IMR-90 (cell line): ENCODE measurements around the gene SRSF5. TPM values are rescaled to one million over a fixed set of nuclear protein-coding genes. Genes with fewer than 3 reads are reported as not detected.
"Not testable (repeated sequence)": the region's sequence is repeated elsewhere in the genome, so short reads cannot be mapped to it uniquely, and the experiment has no call there.

Experiments
- ATAC-seq: fragments of 200-7000 bp; cut with Tn5 transposase; 2 replicates; pipeline ENCODE4 v1.9.1; 2020; ENCODE audit warnings: low read depth, mild to moderate bottlenecking, moderate library complexity
- BruUV-seq: library from RNA; stranded (reverse); fragments of 400-500 nt; replicated peaks from 2 replicates; lab custom pipeline; 2021; lab: Mats Ljungman, UMichigan
- CTCF ChIA-PET: fragments of 300-600 bp; formaldehyde crosslinking; extraction: SDS; loops from one replicate; lab custom pipeline; 2021; ENCODE audit warnings: antibody characterized with exemption; lab: Yijun Ruan, JAX
- POLR2A ChIA-PET: fragments of 300-600 bp; sonication (Branson Sonifier 250); formaldehyde crosslinking; loops from one replicate; lab custom pipeline; 2022; ENCODE audit warnings: antibody characterized with exemption; ENCODE audit not compliant: unreplicated experiment; lab: Charles Lee
- DNase-seq: peaks from one replicate; pipeline ENCODE4 v3.0.0; 2013
- H2AFZ ChIP-seq: replicated peaks from 2 replicates; pipeline ENCODE3; 2013; ENCODE audit warnings: low read length, mild to moderate bottlenecking; ENCODE audit not compliant: poor library complexity
- H2AK5ac ChIP-seq: 2 replicates; pipeline ENCODE4 v1.6.1; 2013; ENCODE audit warnings: low read depth, low read length, inconsistent platforms
- H2AK9ac ChIP-seq: replicated peaks from 2 replicates; pipeline ENCODE3; 2013; ENCODE audit warnings: mild to moderate bottlenecking, low read depth, low read length, moderate library complexity; ENCODE audit not compliant: poor library complexity
- H2BK120ac ChIP-seq: 2 replicates; pipeline ENCODE4 v1.6.1; 2013; ENCODE audit warnings: low read depth, low read length, inconsistent platforms
- H2BK15ac ChIP-seq: 3 replicates; pipeline ENCODE4 v1.6.1; 2013; ENCODE audit warnings: low read depth, low read length, inconsistent platforms
- H2BK20ac ChIP-seq: 2 replicates; pipeline ENCODE4 v1.6.1; 2013; ENCODE audit warnings: low read depth, mild to moderate bottlenecking, inconsistent platforms, low read length, moderate library complexity
- H2BK5ac ChIP-seq: 2 replicates; pipeline ENCODE4 v1.6.1; 2013; ENCODE audit warnings: mild to moderate bottlenecking, low read depth, low read length, inconsistent platforms; ENCODE audit not compliant: poor library complexity, severe bottlenecking
- H3K14ac ChIP-seq: replicated peaks from 2 replicates; pipeline ENCODE4 v1.6.1; 2013; ENCODE audit warnings: low read depth, low read length, inconsistent platforms
- H3K18ac ChIP-seq: 2 replicates; pipeline ENCODE4 v1.6.1; 2013; ENCODE audit warnings: low read depth, low read length, control low read depth
- H3K23ac ChIP-seq: 2 replicates; pipeline ENCODE4 v1.6.1; 2013; ENCODE audit warnings: low read depth, low read length, inconsistent platforms
- H3K27ac ChIP-seq: 2 replicates; pipeline ENCODE4 v1.5.1; 2013; ENCODE audit warnings: mild to moderate bottlenecking, control low read depth, low read length; ENCODE audit not compliant: insufficient read depth
- H3K27me3 ChIP-seq: 2 replicates; pipeline ENCODE4 v1.6.1; 2013; ENCODE audit warnings: low read length; ENCODE audit not compliant: control insufficient read depth, insufficient read depth
- H3K36me3 ChIP-seq: 2 replicates; pipeline ENCODE4 v1.6.1; 2013; ENCODE audit warnings: low read length, mixed read lengths; ENCODE audit not compliant: control insufficient read depth, insufficient read depth
- H3K4ac ChIP-seq: 2 replicates; pipeline ENCODE4 v1.6.1; 2013; ENCODE audit warnings: low read depth, low read length, inconsistent platforms
- H3K4me1 ChIP-seq: 2 replicates; pipeline ENCODE4 v1.6.1; 2013; ENCODE audit warnings: low read length, mixed read lengths; ENCODE audit not compliant: control insufficient read depth, insufficient read depth
- H3K4me2 ChIP-seq: 2 replicates; pipeline ENCODE4 v1.6.1; 2013; ENCODE audit warnings: low read depth, mild to moderate bottlenecking, control low read depth, low read length, moderate library complexity
- H3K4me3 ChIP-seq: 2 replicates; pipeline ENCODE4 v1.5.1; 2013; ENCODE audit warnings: low read depth, mild to moderate bottlenecking, control low read depth, low read length, moderate library complexity; ENCODE audit not compliant: insufficient read depth
- H3K56ac ChIP-seq: 2 replicates; pipeline ENCODE4 v1.6.1; 2013; ENCODE audit warnings: low read length, inconsistent platforms; ENCODE audit not compliant: insufficient read depth; ENCODE audit errors: extremely low read depth
- H3K79me1 ChIP-seq, 2 experiments: 2 replicates each; pipeline ENCODE4 v1.6.1; 2013; ENCODE audit warnings: low read length in 2 of 2, inconsistent platforms in 1 of 2, low read depth in 1 of 2
- H3K9ac ChIP-seq: 2 replicates; pipeline ENCODE4 v1.6.1; 2013; ENCODE audit warnings: low read depth, low read length, control low read depth
- H3K9me1 ChIP-seq: 2 replicates; pipeline ENCODE4 v1.6.1; 2013; ENCODE audit warnings: low read length, inconsistent platforms; ENCODE audit not compliant: insufficient read depth
- H3K9me3 ChIP-seq: 2 replicates; pipeline ENCODE4 v1.6.1; 2013; ENCODE audit warnings: low read length; ENCODE audit not compliant: control insufficient read depth, insufficient read depth
- H4K20me1 ChIP-seq: 2 replicates; pipeline ENCODE4 v1.6.1; 2013; ENCODE audit warnings: low read length, inconsistent platforms; ENCODE audit not compliant: insufficient read depth
- H4K5ac ChIP-seq: 2 replicates; pipeline ENCODE4 v1.6.1; 2013; ENCODE audit warnings: mild to moderate bottlenecking, low read depth, low read length, control low read depth
- H4K8ac ChIP-seq, 2 experiments: 2 replicates each; pipeline ENCODE4 v1.6.1; 2013; ENCODE audit warnings: low read depth in 2 of 2, low read length in 2 of 2, control low read depth in 1 of 2, inconsistent platforms in 1 of 2
- H4K91ac ChIP-seq: 2 replicates; pipeline ENCODE4 v1.6.1; 2013; ENCODE audit warnings: low read depth, low read length, inconsistent platforms; ENCODE audit not compliant: insufficient read depth
- WGBS, 2 experiments: methylation state at CpG; one replicate each; pipeline versions ENCODE4 v1.1.5 to v1.1.7; 2013; ENCODE audit warnings: missing lambda C conversion rate in 2 of 2; ENCODE audit not compliant: insufficient read length in 1 of 2; ENCODE audit errors: extremely low coverage in 2 of 2; 5-methylcytosine and 5-hydroxymethylcytosine counted together
- dilution Hi-C: fragments of 300-500 bp; cut with HindIII; formaldehyde crosslinking; loops from one replicate; pipeline ENCODE4 v1.14.3; 2018; ENCODE audit warnings: low sequenced_read_pairs; ENCODE audit not compliant: unreplicated experiment
- in situ Hi-C: fragments of 300-500 bp; cut with MboI; formaldehyde crosslinking; loops from 3 replicates; pipeline ENCODE4 v1.14.3; 2019; ENCODE audit warnings: low sequenced_read_pairs, inconsistent platforms, mixed read lengths
- intact Hi-C: fragments of 100-400 bp; cut with micrococcal nuclease; formaldehyde crosslinking; loops from 2 replicates; pipeline ENCODE4 v1.10.0; 2022
- polyA plus RNA-seq, 3 experiments: library from polyadenylated mRNA; depleted of rRNA; stranded (reverse); fragments of >200 nt; gene quantifications; 2 replicates each; pipeline ENCODE4 v1.2.3, GENCODE V29; 2012; ENCODE audit warnings: low replicate concordance in 1 of 3
- total RNA-seq: library from RNA; depleted of rRNA; stranded (reverse); fragments of >200 nt; gene quantifications from 2 replicates; pipeline ENCODE4 v1.2.3, GENCODE V29; 2012

SRSF5 gene
- total and polyA plus RNA-seq, 2 of the 4 experiments (the other 2 are of a cell fraction): 29.4 to 229 TPM

DNA sequence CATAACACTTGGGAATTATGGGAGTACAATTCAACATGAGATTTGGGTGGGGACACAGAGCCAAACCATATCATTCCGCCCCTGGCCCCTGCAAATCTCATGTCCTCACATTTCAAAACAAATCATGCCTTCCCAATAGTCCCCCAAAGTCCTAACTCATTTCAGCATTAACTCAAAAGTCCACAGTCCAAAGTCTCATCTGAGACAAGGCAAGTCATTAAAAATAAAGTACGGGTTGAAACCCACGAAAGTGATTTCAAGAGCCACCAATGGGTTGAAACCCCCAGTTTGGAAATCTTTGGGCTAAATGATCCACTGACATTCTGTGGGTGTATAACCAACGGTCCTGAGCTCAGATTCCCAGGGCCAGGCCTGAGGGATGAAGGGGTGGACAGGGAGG is 30.5 kb upstream of the SRSF5 start:
- H3K56ac ChIP-seq, H3K36me3 ChIP-seq, H2BK20ac ChIP-seq, POLR2A ChIA-PET, H3K14ac ChIP-seq, H3K4me2 ChIP-seq, H2BK120ac ChIP-seq, H2BK5ac ChIP-seq, H3K9me1 ChIP-seq, H3K18ac ChIP-seq, H2BK15ac ChIP-seq, BruUV-seq, H3K9ac ChIP-seq, H4K20me1 ChIP-seq, H4K5ac ChIP-seq, H3K4me3 ChIP-seq, H2AK9ac ChIP-seq, H3K4ac ChIP-seq, H3K27ac ChIP-seq, ATAC-seq, H4K8ac ChIP-seq, dilution Hi-C loops, DNase-seq, H3K4me1 ChIP-seq, H3K9me3 ChIP-seq, intact Hi-C loops, H2AK5ac ChIP-seq, H3K79me1 ChIP-seq, H4K91ac ChIP-seq, H2AFZ ChIP-seq, H3K23ac ChIP-seq: not testable (repeated sequence)
- CTCF ChIA-PET: interaction anchor here (1.1 kb wide), 1 partner anchor 9 kb away, joined by 3 read pairs; no protein-coding TSS in a partner anchor
- WGBS, 2 experiments: 83% methylated on average over 2 of the region's 4 CpGs; no CpG with 5 or more reads in 1 of the 2 experiments
- in situ Hi-C loops: loop anchor here (25.0 kb wide), 1 partner anchor 474 kb away; the partner anchor contains the start of gene GALNT16
- peaks cover 24% of the 10 kb centered on the region for H3K27me3 ChIP-seq
